Stimulated activated CD8-positive, alpha-beta memory T cell treated with anti-CD3 and anti-CD28 coated beads, Interleukin-15, amount 100 ng/mL, for 24 hours (primary cell): ENCODE results near the gene INTS6L.

Experiments
- DNase-seq: peaks from one replicate; pipeline ENCODE4 v3.0.0-alpha.2; 2020; ENCODE audit warnings: low read depth

The INTS6L gene

GRCh38 chrX:135520553-135521404 is at the start of gene INTS6L:
Gene INTS6L, plus strand, starts transcription at chrX:135520660. Its CDS starts 333 bp downstream, at chrX:135520993.
- DNase-seq = peak; percentile 39

GRCh38 chrX:135476378-135476777 is 44.1 kb upstream of the INTS6L start:
- DNase-seq = no peak

- no peak for DNase-seq
Observed at GRCh38 chrX:135477576-135477975, 42.9 kb upstream of the INTS6L start.

- DNase-seq = no peak
Observed at GRCh38 chrX:135480076-135480475, 40.4 kb upstream of the INTS6L start.

GRCh38 chrX:135481696-135482179 is 38.7 kb upstream of the INTS6L start:
- no peak for DNase-seq

GRCh38 chrX:135484641-135485289 is 35.7 kb upstream of the INTS6L start:
- DNase-seq = no peak

- no peak for DNase-seq
Observed at GRCh38 chrX:135489542-135489941, 30.9 kb upstream of the INTS6L start.

- no peak for DNase-seq
Observed at GRCh38 chrX:135490979-135491514, 29.4 kb upstream of the INTS6L start.

GRCh38 chrX:135494453-135494852 is 26.0 kb upstream of the INTS6L start:
- no peak for DNase-seq

- DNase-seq = no peak
Observed at GRCh38 chrX:135497736-135498135, 22.7 kb upstream of the INTS6L start.

GRCh38 chrX:135498236-135498635 is 22.2 kb upstream of the INTS6L start:
- no peak for DNase-seq

- DNase-seq = no peak
Observed at GRCh38 chrX:135505351-135505750, 15.1 kb upstream of the INTS6L start.

GRCh38 chrX:135509885-135510284 is 10.6 kb upstream of the INTS6L start:
- no peak for DNase-seq

GRCh38 chrX:135512508-135513129 is 7.8 kb upstream of the INTS6L start:
- no peak for DNase-seq

- no peak for DNase-seq
Observed at GRCh38 chrX:135513130-135513515, 7.3 kb upstream of the INTS6L start.

- no peak for DNase-seq
Observed at GRCh38 chrX:135516376-135516775, 4.1 kb upstream of the INTS6L start.

GRCh38 chrX:135518161-135518560 is 2.3 kb upstream of the INTS6L start:
- no peak for DNase-seq

- no peak for DNase-seq
Observed at GRCh38 chrX:135520022-135520552, 373 bp upstream of the INTS6L start.

- peak; percentile 27 for DNase-seq
Observed at GRCh38 chrX:135521405-135522131, 1.1 kb downstream of the INTS6L start.

GRCh38 chrX:135522132-135522530 is 1.7 kb downstream of the INTS6L start:
- DNase-seq = no peak

- DNase-seq = no peak
Observed at GRCh38 chrX:135522878-135523693, 2.6 kb downstream of the INTS6L start.
